HepG2 (cell line): Measurements from ENCODE around the gene HCRT. TPM values are rescaled to one million over a fixed set of nuclear protein-coding genes. Genes with fewer than 3 reads are reported as not detected.

Experiments
- EEA1 ChIP-seq: sonication (generic); formaldehyde crosslinking; IDR thresholded peaks from 2 replicates; pipeline ENCODE4 v1.5.1; 2020; ENCODE audit warnings: mild to moderate bottlenecking, missing genetic modification reagents, borderline replicate concordance
- HIVEP1 ChIP-seq: sonication (generic); formaldehyde crosslinking; IDR thresholded peaks from 2 replicates; pipeline ENCODE4 v1.4.0; 2020; ENCODE audit warnings: mild to moderate bottlenecking, missing genetic modification reagents
- MXD4 ChIP-seq: IDR thresholded peaks from 2 replicates; pipeline ENCODE4 v1.6.1; 2016; ENCODE audit warnings: mild to moderate bottlenecking, missing biosample characterization, missing genetic modification reagents
- SNAPC4 ChIP-seq: sonication (generic); formaldehyde crosslinking; IDR thresholded peaks from 2 replicates; pipeline ENCODE4 v1.4.0; 2020; ENCODE audit warnings: mild to moderate bottlenecking, missing genetic modification reagents
- ZBED4 ChIP-seq: sonication (generic); formaldehyde crosslinking; IDR thresholded peaks from 2 replicates; pipeline ENCODE4 v1.4.0; 2020; ENCODE audit warnings: missing genetic modification reagents, borderline replicate concordance
- ZNF260 ChIP-seq: sonication (generic); formaldehyde crosslinking; IDR thresholded peaks from 2 replicates; pipeline ENCODE4 v1.4.0; 2020; ENCODE audit warnings: missing genetic modification reagents, low read depth, mild to moderate bottlenecking, borderline replicate concordance
- ZNF570 ChIP-seq: sonication (generic); formaldehyde crosslinking; IDR thresholded peaks from 2 replicates; pipeline ENCODE4 v1.4.0; 2020; ENCODE audit warnings: mild to moderate bottlenecking, missing genetic modification reagents, borderline replicate concordance
- ZNF646 ChIP-seq: sonication (generic); formaldehyde crosslinking; IDR thresholded peaks from 2 replicates; pipeline ENCODE4 v1.9.0; 2021; ENCODE audit warnings: mild to moderate bottlenecking, missing genetic modification reagents
- polyA plus RNA-seq, 8 experiments: library from polyadenylated mRNA; depleted of rRNA in 3 of 8; stranded (reverse) in 7 of 8; unstranded in 1 of 8; fragments of >200 nt; fragmentation: Illumina TruSeq in 4 of 8; extraction: Trizol in 4 of 8; gene quantifications; 2 replicates each; pipeline versions ENCODE4 v1.2.1 to v1.2.3, GENCODE V29; 2011 to 2016; ENCODE audit warnings: low read depth in 4 of 8, missing spikeins in 1 of 8, mixed read lengths in 1 of 8; ENCODE audit not compliant: insufficient read depth in 1 of 8
- total RNA-seq, 5 experiments: library from RNA; depleted of rRNA; stranded (reverse); fragments of >200 nt; fragmentation: Illumina TruSeq; extraction: Trizol; gene quantifications; 2 replicates each; pipeline ENCODE4 v1.2.3, GENCODE V29; 2016; ENCODE audit warnings: low read depth in 1 of 5

HCRT gene
- total and polyA plus RNA-seq, 2 of the 13 experiments (the other 11 are each of a cell fraction or from before 2014, with no cell fraction given): not detected

GRCh38 chr17:42183741-42184711 is 1.2 kb downstream of the HCRT start (continued):
- TF ChIP-seq SNAPC4 (CRISPR knock-in tag): peak; percentile 43; the same call in 1 of the 2 replicates
- peak; percentile 16 for TF ChIP-seq MXD4
- TF ChIP-seq HIVEP1 (CRISPR knock-in tag): peak; percentile 37
- TF ChIP-seq ZBED4 (CRISPR knock-in tag): no peak; the same call in 1 of the 2 replicates
- TF ChIP-seq ZNF646 (CRISPR knock-in tag): peak; percentile 69; the same call in 1 of the 2 replicates
- TF ChIP-seq ZNF260 (CRISPR knock-in tag): no peak
- no peak; the same call in 1 of the 2 replicates for TF ChIP-seq EEA1
- TF ChIP-seq ZNF570 (CRISPR knock-in tag): no peak
